Ovary (tissue), 9 donors: Measurements from ENCODE around the gene LDB2. TPM values are rescaled to one million over a fixed set of nuclear protein-coding genes. Genes with fewer than 3 reads are reported as not detected.

Experiments used
- DNase-seq, 5 donors: peaks; one replicate each; pipeline ENCODE4 v3.0.0-alpha.2; 2019 to 2020
- H3K27ac ChIP-seq, 2 donors: fragments of 200-600 bp; one replicate each; pipeline versions ENCODE4 v1.5.1 to v1.8.0; 2019 to 2022
- H3K27me3 ChIP-seq: fragments of 200-600 bp; one replicate; pipeline ENCODE4 v1.8.0; 2022
- H3K36me3 ChIP-seq: fragments of 200-600 bp; sonication (generic); one replicate; pipeline ENCODE4 v1.5.1; 2019
- H3K4me1 ChIP-seq: one replicate; pipeline ENCODE4 v1.8.1; 2013; ENCODE audit warnings: mild to moderate bottlenecking, moderate library complexity; ENCODE audit not compliant: insufficient read depth
- H3K4me3 ChIP-seq: fragments of 200-600 bp; sonication (generic); one replicate; pipeline ENCODE4 v1.5.1; 2017
- H3K9me3 ChIP-seq, 2 donors: fragments of 200-600 bp in 1 of 2; sonication (generic) in 1 of 2; one replicate each; pipeline versions ENCODE4 v1.5.1 to v1.8.1; 2013 to 2019; ENCODE audit warnings: mild to moderate bottlenecking in 1 of 2, moderate library complexity in 1 of 2
- CTCF ChIP-seq, 3 donors: fragments of 450-650 bp in 2 of 3; fragments of 200-600 bp in 1 of 3; IDR thresholded peaks; one replicate each; pipeline versions ENCODE4 v1.5.1 to v1.8.0; 2016 to 2022; ENCODE audit warnings: antibody characterized with exemption in 3 of 3, mild to moderate bottlenecking in 1 of 3
- EP300 ChIP-seq: sonication (generic); formaldehyde crosslinking; IDR thresholded peaks from one replicate; pipeline ENCODE4 v1.6.1; 2017; ENCODE audit warnings: antibody characterized with exemption
- POLR2A ChIP-seq: fragments of 450-650 bp; IDR thresholded peaks from one replicate; pipeline ENCODE4 v1.6.1; 2017; ENCODE audit warnings: antibody characterized with exemption, mild to moderate bottlenecking, moderate library complexity
- WGBS, 3 donors: extraction: QIAGEN DNeasy Blood & Tissue Kit in 1 of 3; methylation state at CpG; one replicate each; pipeline versions ENCODE4 v1.1.5 to v1.1.7; 2013 to 2017; 5-methylcytosine and 5-hydroxymethylcytosine counted together
- intact Hi-C, 4 donors: fragments of 100-400 bp; cut with DNase I; formaldehyde crosslinking; loops; one replicate each; pipeline versions ENCODE4 v1.11.0 to v1.15.1; 2022 to 2023
- polyA plus RNA-seq, 2 donors: library from polyadenylated mRNA; stranded (reverse); fragments of 200-250 nt in 1 of 2; fragments of 350-450 nt in 1 of 2; fragmentation: Illumina TruSeq in 1 of 2; extraction: RNeasy Lipid Tissue Mini Kit (QIAGEN cat#74804) in 1 of 2; gene quantifications; one replicate each; pipeline ENCODE4 v1.2.3, GENCODE V29; 2013 to 2014
- total RNA-seq, 7 donors: library from RNA; depleted of rRNA in 2 of 7; stranded (reverse); fragments of >200 nt in 2 of 7; fragmentation: NEBNext Ultra II Directional in 3 of 7; extraction: Animal tissue kit (Norgen Biotek cat#: 25700) in 3 of 7; gene quantifications; one replicate each; pipeline versions ENCODE4 v1.1.0 to v1.2.4, GENCODE V29; 2016 to 2023
- donor health status: DM: no; HTN: no; CAD: no; lungs with moderate emphysema.
- donor health status: DM: no; HTN: no; CAD: no.
- donor health status: Bipolar disorder and iron deficiency.
- donor health status: DM: yes; HTN: yes; CAD: no.
- donor health status: DM: no; HTN: no; CAD: no.
- donor health status: DM: yes; HTN: yes; CAD: no.

LDB2 gene
- total and polyA plus RNA-seq, 9 donors, result 17.0 to 89.1 (median 27.4) TPM

GRCh38 chr4:16765546-16765945, 132.9 kb downstream of the LDB2 start:
- H3K27me3 ChIP-seq, result no peaks in the 10 kb centered on the region
- H3K9me3 ChIP-seq, result no peaks in the 10 kb centered on the region
- no peak overlapping the region for H3K4me3 ChIP-seq
- TF ChIP-seq EP300 (no peak), POLR2A (no peak), CTCF (IDR thresholded peaks at IDR 0.05) (no peak)
- no peaks in the 10 kb centered on the region for H3K36me3 ChIP-seq
- no peak for DNase-seq
- WGBS, 3 donors, result 90 to 94% (median 93%) methylated on average over 5 of the region's 5 CpGs
- H3K27ac ChIP-seq, result no peak overlapping the region
- no peaks in the 10 kb centered on the region for H3K4me1 ChIP-seq
- intact Hi-C loops, result no loop called here

DNA sequence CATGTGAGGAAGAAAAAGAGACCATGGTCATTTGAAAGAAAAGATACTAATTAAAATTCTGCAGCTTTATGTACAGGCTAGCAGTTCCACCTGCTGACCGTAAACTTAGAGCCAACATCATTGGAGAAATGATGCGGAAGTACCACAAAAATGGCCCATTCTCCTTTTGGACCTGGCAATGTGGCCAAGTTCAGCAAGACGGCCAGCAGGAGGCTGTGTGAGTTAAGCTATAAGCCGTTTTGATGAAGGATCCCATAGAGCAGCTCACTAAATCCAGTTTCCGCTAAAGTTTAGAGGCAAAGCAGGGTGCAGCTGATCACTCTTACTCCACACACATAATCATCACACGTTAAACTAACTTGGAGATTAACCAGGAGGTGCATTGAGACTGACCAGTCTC, 133.8 kb downstream of the LDB2 start:
- no peak for DNase-seq
- 86 to 90% (median 89%) methylated on average over 6 of the region's 6 CpGs for WGBS, 3 donors
- Histone ChIP-seq H3K36me3 (no peaks in the 10 kb centered on the region), H3K27me3 (no peaks in the 10 kb centered on the region), H3K4me3 (no peak overlapping the region), H3K9me3 (no peaks in the 10 kb centered on the region), H3K27ac (no peak overlapping the region), H3K4me1 (no peaks in the 10 kb centered on the region)
- intact Hi-C loops, result no loop called here
- TF ChIP-seq POLR2A (no peak), CTCF (IDR thresholded peaks at IDR 0.05) (no peak), EP300 (no peak)

DNA sequence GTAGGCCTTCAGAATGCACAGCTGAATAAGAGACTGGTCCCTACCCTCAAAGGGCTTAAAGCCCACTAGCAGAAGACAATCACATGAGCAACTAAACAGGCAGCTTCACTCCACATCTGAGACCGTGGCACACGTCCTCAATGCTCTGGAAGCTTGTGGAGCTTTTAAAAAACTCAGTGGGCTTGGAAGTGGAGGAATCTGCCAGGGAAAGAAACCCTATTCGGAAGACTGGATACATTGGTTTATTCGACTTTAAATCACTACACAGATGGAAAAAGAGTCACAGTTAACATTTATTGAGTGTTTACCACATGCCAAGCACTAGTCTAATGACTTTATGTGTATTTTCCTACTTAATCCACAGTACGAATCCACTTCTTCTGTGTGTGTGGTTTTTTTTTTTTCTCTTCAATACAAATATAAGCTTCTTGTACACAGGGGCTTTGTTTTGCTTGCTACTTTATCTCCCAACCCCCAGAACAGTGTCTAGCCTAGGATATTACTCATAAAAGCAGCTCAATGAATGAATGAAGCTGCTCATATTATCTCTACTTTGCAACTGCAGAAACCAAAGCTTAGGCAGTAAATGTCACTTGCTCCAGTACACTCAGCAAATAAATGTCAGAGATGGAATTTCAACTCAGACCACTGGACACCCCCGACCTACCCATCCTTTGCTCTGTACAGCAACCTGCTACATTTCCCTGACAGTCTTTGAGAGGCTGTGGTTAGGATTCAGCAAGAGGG, 137.7 kb downstream of the LDB2 start:
- no peaks in the 10 kb centered on the region for H3K9me3 ChIP-seq
- TF ChIP-seq CTCF (IDR thresholded peaks at IDR 0.05), result no peak
- TF ChIP-seq POLR2A, result no peak
- TF ChIP-seq EP300, result no peak
- no peak overlapping the region for H3K27ac ChIP-seq
- no peaks in the 10 kb centered on the region for H3K27me3 ChIP-seq
- no peak overlapping the region for H3K4me3 ChIP-seq
- 80 to 96% (median 93%) methylated on average over 6 of the region's 6 CpGs for WGBS, 3 donors
- H3K4me1 ChIP-seq, result no peaks in the 10 kb centered on the region
- H3K36me3 ChIP-seq, result no peaks in the 10 kb centered on the region
- intact Hi-C loops, result no loop called here
- no peak for DNase-seq

GRCh38 chr4:16759931-16760582, 138.4 kb downstream of the LDB2 start:
- intact Hi-C loops, result no loop called here
- H3K27ac ChIP-seq, result no peak overlapping the region
- DNase-seq, result no peak
- H3K27me3 ChIP-seq, result no peaks in the 10 kb centered on the region
- H3K9me3 ChIP-seq, result no peaks in the 10 kb centered on the region
- no peak for TF ChIP-seq CTCF (IDR thresholded peaks at IDR 0.05)
- TF ChIP-seq EP300, result no peak
- TF ChIP-seq POLR2A, result no peak
- no peaks in the 10 kb centered on the region for H3K4me1 ChIP-seq
- no peak overlapping the region for H3K4me3 ChIP-seq
- 75 to 83% (median 76%) methylated on average over 5 of the region's 5 CpGs for WGBS, 3 donors
- no peaks in the 10 kb centered on the region for H3K36me3 ChIP-seq
